Kidney (tissue), 14 donors: ENCODE data around the gene POLR2I. TPM values are rescaled to one million over a fixed set of nuclear protein-coding genes. Genes with fewer than 3 reads are reported as not detected.

Experiments used
- DNase-seq, 5 donors: peaks; one replicate each; pipeline ENCODE4 v3.0.0-alpha.2; 2013 to 2020
- FAIRE-seq: peaks from 2 replicates; lab custom pipeline; 2012; peaks lifted over from hg19 to GRCh38; lab: Jason Lieb, UNC
- H3K27ac ChIP-seq, 2 donors: one replicate each; pipeline ENCODE4 v1.7.0; 2013; ENCODE audit warnings: low read depth in 2 of 2, low read length in 2 of 2, inconsistent platforms in 1 of 2
- H3K27me3 ChIP-seq: one replicate; pipeline ENCODE4 v1.7.1; 2013; ENCODE audit warnings: low read length, inconsistent platforms; ENCODE audit not compliant: control insufficient read depth, insufficient read depth
- H3K36me3 ChIP-seq, 3 donors: one replicate each; pipeline versions ENCODE4 v1.7.0 to v1.7.1; 2013; ENCODE audit warnings: low read length in 3 of 3, control low read depth in 1 of 3, inconsistent platforms in 1 of 3; ENCODE audit not compliant: insufficient read depth in 3 of 3, control insufficient read depth in 2 of 3
- H3K4me1 ChIP-seq, 3 donors: one replicate each; pipeline versions ENCODE4 v1.7.0 to v1.7.1; 2013; ENCODE audit warnings: low read length in 3 of 3, inconsistent platforms in 1 of 3, low read depth in 1 of 3; ENCODE audit not compliant: control insufficient read depth in 2 of 3, insufficient read depth in 2 of 3
- H3K4me3 ChIP-seq, 3 donors: one replicate each; pipeline versions ENCODE4 v1.7.0 to v1.8.1; 2013; ENCODE audit warnings: low read length in 3 of 3, control low read depth in 1 of 3, inconsistent platforms in 1 of 3
- H3K9ac ChIP-seq, 3 donors: one replicate each; pipeline versions ENCODE4 v1.7.0 to v1.7.1; 2013; ENCODE audit warnings: low read length in 3 of 3, control low read depth in 1 of 3, inconsistent platforms in 1 of 3
- H3K9me3 ChIP-seq, 3 donors: one replicate each; pipeline versions ENCODE4 v1.7.0 to v1.7.1; 2013; ENCODE audit warnings: low read length in 3 of 3, control low read depth in 1 of 3, inconsistent platforms in 1 of 3; ENCODE audit not compliant: control insufficient read depth in 2 of 3, insufficient read depth in 1 of 3
- intact Hi-C: fragments of 100-400 bp; cut with DNase I; formaldehyde crosslinking; loops from one replicate; pipeline ENCODE4 v1.11.1; 2022
- polyA plus RNA-seq: library from polyadenylated mRNA; stranded (reverse); fragments of 350-450 nt; fragmentation: Illumina TruSeq; extraction: RNeasy Lipid Tissue Mini Kit (QIAGEN cat#74804); gene quantifications from one replicate; pipeline ENCODE4 v1.2.3, GENCODE V29; 2014; ENCODE audit warnings: low read depth, low replicate concordance; ENCODE audit not compliant: insufficient read depth
- total RNA-seq: library from RNA; stranded (reverse); fragmentation: NEBNext Ultra II Directional; extraction: Animal tissue kit (Norgen Biotek cat#: 25700); gene quantifications from one replicate; pipeline ENCODE4 v1.2.1, GENCODE V29; 2021
- TF ChIP-seq, protein P1 (sequence below): IDR thresholded peaks from 3 replicates; pipeline ENCODE4 v1.5.1; 2012; ENCODE audit warnings: mild to moderate bottlenecking, moderate library complexity, borderline replicate concordance; ENCODE audit not compliant: insufficient read depth; ENCODE audit errors: extremely low read depth
- donor health status: control.
- donor health status: control.
- donor health status: control.
- donor health status: control.
- donor health status: control.
- donor health status: DM: yes; HTN: yes; CAD: no.
- donor health status: Normal renal cell carcinoma (clear cell type).

The POLR2I gene
- total and polyA plus RNA-seq, 2 donors from 2014 or later: 59.9 to 119 TPM

DNA sequence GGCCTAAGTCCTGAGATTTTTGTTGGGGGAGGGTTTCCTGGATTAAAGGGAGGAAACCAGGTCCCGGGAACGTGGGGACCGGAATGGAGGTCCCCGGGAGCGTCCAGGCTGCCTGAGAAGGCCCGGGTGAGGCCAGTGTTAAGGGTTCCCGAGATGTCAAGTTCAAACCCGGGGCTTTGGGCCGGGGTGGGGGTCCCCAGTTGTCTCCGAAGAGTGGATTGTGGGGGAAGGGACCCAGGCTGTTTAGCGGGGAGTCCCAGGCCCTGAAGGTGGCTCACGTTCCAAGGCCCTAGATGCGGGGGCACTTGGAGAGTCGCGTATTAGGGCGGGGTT, 37.3 kb upstream of the POLR2I start:
- peak overlapping the region; percentile 40 to 69 (median 58) for H3K4me3 ChIP-seq
- no peaks in the 10 kb centered on the region for H3K27me3 ChIP-seq
- TF ChIP-seq, protein P1, sequence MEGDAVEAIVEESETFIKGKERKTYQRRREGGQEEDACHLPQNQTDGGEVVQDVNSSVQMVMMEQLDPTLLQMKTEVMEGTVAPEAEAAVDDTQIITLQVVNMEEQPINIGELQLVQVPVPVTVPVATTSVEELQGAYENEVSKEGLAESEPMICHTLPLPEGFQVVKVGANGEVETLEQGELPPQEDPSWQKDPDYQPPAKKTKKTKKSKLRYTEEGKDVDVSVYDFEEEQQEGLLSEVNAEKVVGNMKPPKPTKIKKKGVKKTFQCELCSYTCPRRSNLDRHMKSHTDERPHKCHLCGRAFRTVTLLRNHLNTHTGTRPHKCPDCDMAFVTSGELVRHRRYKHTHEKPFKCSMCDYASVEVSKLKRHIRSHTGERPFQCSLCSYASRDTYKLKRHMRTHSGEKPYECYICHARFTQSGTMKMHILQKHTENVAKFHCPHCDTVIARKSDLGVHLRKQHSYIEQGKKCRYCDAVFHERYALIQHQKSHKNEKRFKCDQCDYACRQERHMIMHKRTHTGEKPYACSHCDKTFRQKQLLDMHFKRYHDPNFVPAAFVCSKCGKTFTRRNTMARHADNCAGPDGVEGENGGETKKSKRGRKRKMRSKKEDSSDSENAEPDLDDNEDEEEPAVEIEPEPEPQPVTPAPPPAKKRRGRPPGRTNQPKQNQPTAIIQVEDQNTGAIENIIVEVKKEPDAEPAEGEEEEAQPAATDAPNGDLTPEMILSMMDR: no peak
- H3K27ac ChIP-seq: peak overlapping the region; percentile 94 to 95
- H3K9me3 ChIP-seq: no peaks in the 10 kb centered on the region
- H3K4me1 ChIP-seq: no peaks in the 10 kb centered on the region
- DNase-seq: no peak
- H3K36me3 ChIP-seq: peaks cover 2 to 21% (median 11%) of the 10 kb centered on the region in 3 donors
- FAIRE-seq: no peak
- peak overlapping the region; percentile 1 to 98 (median 89) for H3K9ac ChIP-seq
- intact Hi-C loops: no loop called here

DNA sequence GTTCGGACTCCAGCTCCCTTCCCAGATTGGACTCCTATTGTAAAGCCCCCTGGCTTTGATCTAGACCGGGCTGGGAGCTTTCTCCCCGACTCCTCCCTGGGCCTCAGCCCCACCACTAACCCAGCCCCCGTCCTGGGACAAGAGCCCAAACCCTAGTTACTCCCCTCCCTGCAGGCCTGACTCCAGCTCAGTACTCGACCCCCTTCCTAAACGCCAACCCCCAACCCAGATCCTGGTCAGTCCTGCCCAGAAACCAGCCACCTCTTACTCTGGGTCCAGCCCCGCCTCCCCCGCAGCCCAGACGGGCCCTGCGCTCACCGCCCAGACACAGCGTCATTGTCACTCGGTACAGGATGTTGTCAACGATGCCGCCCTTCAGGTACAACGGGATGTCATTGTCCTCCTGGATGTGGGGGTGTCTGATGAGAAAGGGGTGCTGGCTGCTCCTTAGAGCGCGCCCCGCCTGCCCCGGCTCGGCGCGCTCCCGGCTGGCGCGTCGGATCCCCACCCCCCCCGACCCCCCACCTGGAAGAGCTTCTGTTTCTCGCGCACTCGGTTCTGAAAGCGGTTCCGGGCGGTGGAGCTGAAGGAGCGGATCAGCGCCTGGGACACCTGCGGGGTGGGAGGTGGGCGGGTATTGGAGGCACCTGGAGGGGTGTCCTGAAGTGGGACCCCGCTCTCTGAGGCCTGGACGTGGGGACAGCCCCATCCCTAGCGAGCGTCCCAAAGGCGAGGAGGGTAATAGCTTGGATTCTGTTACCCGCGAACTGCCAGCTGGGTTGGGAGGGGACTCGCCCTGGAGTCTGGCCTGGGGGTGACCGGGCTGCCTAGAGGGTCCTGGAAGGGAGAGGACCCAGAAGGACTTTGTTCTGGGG, 36.7 kb upstream of the POLR2I start:
- no peaks in the 10 kb centered on the region for H3K27me3 ChIP-seq
- DNase-seq (peak; percentile 64 to 88 (median 83)), FAIRE-seq (no peak)
- no peaks in the 10 kb centered on the region for H3K4me1 ChIP-seq
- H3K36me3 ChIP-seq: peaks cover 6 to 27% (median 13%) of the 10 kb centered on the region in 3 donors
- peak overlapping the region; percentile 8 to 98 (median 89) for H3K9ac ChIP-seq
- intact Hi-C loops: no loop called here
- TF ChIP-seq, protein P1: no peak
- H3K27ac ChIP-seq: peak overlapping the region; percentile 94 to 95
- H3K9me3 ChIP-seq: no peaks in the 10 kb centered on the region
- peak overlapping the region; percentile 57 to 69 (median 58) for H3K4me3 ChIP-seq

DNA sequence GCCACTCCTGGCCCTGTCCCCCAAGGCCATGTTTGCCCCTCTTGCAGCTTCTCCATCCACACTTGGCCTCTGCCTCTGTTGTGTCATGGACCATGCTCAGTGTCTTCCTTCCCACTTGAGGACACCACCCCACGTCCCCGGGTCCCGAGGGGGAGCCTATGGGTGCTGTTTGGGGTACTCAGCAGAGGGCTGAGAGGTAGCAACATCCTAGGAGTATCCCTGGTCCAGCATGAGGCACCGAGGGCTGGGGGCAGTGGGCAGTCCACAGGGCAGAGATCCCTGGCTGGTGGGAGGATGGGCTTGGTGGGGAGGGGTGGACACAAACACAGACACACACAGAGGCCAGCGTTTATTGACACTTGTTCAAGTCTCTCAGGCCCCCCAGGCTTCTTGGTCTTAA, 35.9 kb upstream of the POLR2I start:
- peak overlapping the region; percentile 94 to 95 for H3K27ac ChIP-seq
- intact Hi-C loops: no loop called here
- peak overlapping the region in 1 of 3 donors; percentile 48 for H3K9ac ChIP-seq
- TF ChIP-seq, protein P1: no peak
- DNase-seq: no peak
- no peak overlapping the region for H3K4me3 ChIP-seq
- H3K9me3 ChIP-seq: no peaks in the 10 kb centered on the region
- H3K36me3 ChIP-seq: peaks cover 12 to 35% (median 21%) of the 10 kb centered on the region in 3 donors
- H3K27me3 ChIP-seq: no peaks in the 10 kb centered on the region
- no peaks in the 10 kb centered on the region for H3K4me1 ChIP-seq
- no peak for FAIRE-seq
